ENCODE data around the gene DNAL1.
A peak's percentile ranks its signal among the peaks of the same experiment; 100 is the strongest.
"Not testable (repeated sequence)": the region's sequence is repeated elsewhere in the genome, so short reads cannot be mapped to it uniquely, and the experiment has no call there.

The DNAL1 gene

GRCh38 chr14:73640796-73641365 lies 3.9 kb upstream of the DNAL1 start:
- no peak for DNase-seq

GRCh38 chr14:73645248-73645610 lies 443 bp downstream of the DNAL1 start:
- DNase-seq = no peak

GRCh38 chr14:73651005-73651404 lies 6.2 kb downstream of the DNAL1 start:
- DNase-seq = no peak

GRCh38 chr14:73655851-73656250 lies 11.1 kb downstream of the DNAL1 start:
- no peak for DNase-seq

- not testable (repeated sequence) for DNase-seq
These were observed 14.4 kb downstream of the DNAL1 start for GRCh38 chr14:73659202-73659601.

GRCh38 chr14:73660511-73660910 lies 15.7 kb downstream of the DNAL1 start:
- no peak for DNase-seq

- no peak for DNase-seq
These were observed 17.1 kb downstream of the DNAL1 start for GRCh38 chr14:73661872-73662271.

- no peak for DNase-seq
These were observed 17.7 kb downstream of the DNAL1 start for GRCh38 chr14:73662487-73662943.

GRCh38 chr14:73663548-73664212 lies 18.9 kb downstream of the DNAL1 start:
- no peak for DNase-seq

- DNase-seq = no peak
These were observed 20.3 kb downstream of the DNAL1 start for GRCh38 chr14:73665130-73665529.

GRCh38 chr14:73666583-73666982 lies 21.8 kb downstream of the DNAL1 start:
- no peak for DNase-seq

- no peak for DNase-seq
These were observed 23.1 kb downstream of the DNAL1 start for GRCh38 chr14:73667854-73668253.

GRCh38 chr14:73674986-73675385 lies 30.2 kb downstream of the DNAL1 start:
- no peak for DNase-seq

GRCh38 chr14:73678698-73679097 lies 33.9 kb downstream of the DNAL1 start:
- no peak for DNase-seq

- DNase-seq = no peak
These were observed 36.0 kb downstream of the DNAL1 start for GRCh38 chr14:73680821-73681220.

GRCh38 chr14:73684627-73685026 lies 39.8 kb downstream of the DNAL1 start:
- no peak for DNase-seq

- no peak for DNase-seq
These were observed 40.5 kb downstream of the DNAL1 start for GRCh38 chr14:73685328-73685727.

- no peak for DNase-seq
These were observed 42.1 kb downstream of the DNAL1 start for GRCh38 chr14:73686901-73687300.

- no peak for DNase-seq
These were observed 49.3 kb downstream of the DNAL1 start for GRCh38 chr14:73694083-73694482.

- DNase-seq = no peak
These were observed 50.3 kb downstream of the DNAL1 start for GRCh38 chr14:73695082-73695481.

- DNase-seq = no peak
These were observed 51.2 kb downstream of the DNAL1 start for GRCh38 chr14:73695997-73696396.

GRCh38 chr14:73696466-73697400 lies 51.9 kb downstream of the DNAL1 start:
- peak; percentile 28 for DNase-seq

- DNase-seq = no peak
These were observed 55.5 kb downstream of the DNAL1 start for GRCh38 chr14:73700325-73700724.

GRCh38 chr14:73708076-73708475 lies 63.3 kb downstream of the DNAL1 start:
- DNase-seq = not testable (repeated sequence)

Data from CD4-positive, alpha-beta T cell treated with Interleukin-4 for 4 hours (primary cell).